ENCODE data around the gene SLAMF8. TPM values are rescaled to one million over a fixed set of nuclear protein-coding genes. Genes with fewer than 3 reads are reported as not detected.

Gene SLAMF8
- total and polyA plus RNA-seq, 4 donors, result 0.28 to 1.6 (median 1.1) TPM

GRCh38 chr1:159817276-159818041 is 9.2 kb upstream of the SLAMF8 start:
- DNase-seq (ENCODE audit: low spot score), result no peak
- Histone ChIP-seq H3K4me1 (ENCODE audit: control insufficient read depth in 4 of 4, insufficient read depth in 4 of 4, low read length in 3 of 4) (no peaks in the 10 kb centered on the region), H3K27ac (ENCODE audit: low read depth in 1 of 2, low read length in 2 of 2) (no peak overlapping the region), H3K4me3 (ENCODE audit: low read depth in 1 of 3, low read length in 3 of 3) (no peak overlapping the region), H3K27me3 (ENCODE audit: control insufficient read depth in 4 of 4, insufficient read depth in 4 of 4, low read length in 3 of 4) (no peaks in the 10 kb centered on the region), H3K9ac (ENCODE audit: low read depth in 1 of 2, low read length in 2 of 2) (no peak overlapping the region), H3K9me3 (ENCODE audit: control insufficient read depth in 4 of 4, low read length in 3 of 4) (no peaks in the 10 kb centered on the region), H3K36me3 (ENCODE audit: control insufficient read depth in 4 of 4, insufficient read depth in 3 of 4, low read depth in 1 of 4, low read length in 3 of 4) (no peaks in the 10 kb centered on the region)
- TF ChIP-seq JUND (IDR thresholded peaks at IDR 0.05) (no peak), RXRA (IDR thresholded peaks at IDR 0.05) (no peak), GABPA (IDR thresholded peaks at IDR 0.05 in 1 of 2, conservative IDR thresholded peaks at IDR 0.05 in 1 of 2) (no peak), TAF1 (conservative IDR thresholded peaks at IDR 0.05) (no peak), RAD21 (IDR thresholded peaks at IDR 0.05) (no peak), FOXA1 (IDR thresholded peaks at IDR 0.05) (no peak), CTCF (IDR thresholded peaks at IDR 0.05; ENCODE audit: low read depth, low read length, missing input control) (no peak)
- TF ChIP-seq, protein P1, sequence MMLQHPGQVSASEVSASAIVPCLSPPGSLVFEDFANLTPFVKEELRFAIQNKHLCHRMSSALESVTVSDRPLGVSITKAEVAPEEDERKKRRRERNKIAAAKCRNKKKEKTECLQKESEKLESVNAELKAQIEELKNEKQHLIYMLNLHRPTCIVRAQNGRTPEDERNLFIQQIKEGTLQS (IDR thresholded peaks at IDR 0.05), result no peak
- WGBS, result 80% methylated on average over 11 of the region's 11 CpGs

DNA sequence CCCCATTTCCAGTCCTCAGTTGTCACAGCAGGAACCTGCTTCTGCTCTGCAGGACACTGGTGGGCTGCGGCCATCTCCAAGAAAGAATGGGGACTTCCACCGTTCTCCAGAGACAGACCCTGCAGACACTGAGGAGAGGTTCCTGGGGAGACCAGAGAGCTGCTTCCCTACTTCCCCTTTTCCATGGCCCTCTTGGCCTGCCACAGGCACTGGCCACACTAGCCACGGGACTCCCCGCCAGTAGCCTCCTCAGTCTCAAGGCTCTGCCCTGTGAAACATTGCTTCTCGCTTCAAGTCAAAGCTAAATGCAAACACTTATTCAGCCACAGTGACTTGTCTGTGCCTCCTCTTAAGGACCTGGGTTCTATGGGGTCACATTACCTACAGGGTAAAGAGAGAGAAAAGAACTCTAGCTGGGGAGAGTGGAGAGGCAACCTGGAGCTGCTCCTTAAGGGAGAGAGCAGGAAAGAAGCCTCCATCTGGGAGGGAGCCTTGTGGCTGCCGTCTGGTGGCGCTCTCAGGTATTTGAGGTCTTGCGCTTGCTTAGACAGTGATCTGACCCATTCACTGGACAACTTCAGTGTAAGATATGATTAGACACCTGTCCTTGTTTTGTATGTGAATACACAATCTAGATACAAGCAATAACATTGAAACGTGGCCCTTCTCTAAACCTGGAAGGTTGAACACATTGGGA is 5.4 kb upstream of the SLAMF8 start:
- no peaks in the 10 kb centered on the region for H3K36me3 ChIP-seq (ENCODE audit: control insufficient read depth in 4 of 4, insufficient read depth in 3 of 4, low read depth in 1 of 4, low read length in 3 of 4)
- no peak for DNase-seq (ENCODE audit: low spot score)
- no peaks in the 10 kb centered on the region for H3K4me1 ChIP-seq (ENCODE audit: control insufficient read depth in 4 of 4, insufficient read depth in 4 of 4, low read length in 3 of 4)
- H3K27ac ChIP-seq (ENCODE audit: low read depth in 1 of 2, low read length in 2 of 2), result no peak overlapping the region
- 74% methylated on average over 9 of the region's 9 CpGs for WGBS
- H3K9me3 ChIP-seq (ENCODE audit: control insufficient read depth in 4 of 4, low read length in 3 of 4), result no peaks in the 10 kb centered on the region
- TF ChIP-seq SP1 (IDR thresholded peaks at IDR 0.05), result no peak
- TF ChIP-seq GABPA (IDR thresholded peaks at IDR 0.05 in 1 of 2, conservative IDR thresholded peaks at IDR 0.05 in 1 of 2), result no peak
- no peak for TF ChIP-seq HNF4A (conservative IDR thresholded peaks at IDR 0.05)
- TF ChIP-seq HNF4G (IDR thresholded peaks at IDR 0.05), result no peak
- TF ChIP-seq YY1 (IDR thresholded peaks at IDR 0.05), result no peak
- TF ChIP-seq RAD21 (IDR thresholded peaks at IDR 0.05), result peak in 1 of 2 donors; percentile 79
- TF ChIP-seq, protein P2, sequence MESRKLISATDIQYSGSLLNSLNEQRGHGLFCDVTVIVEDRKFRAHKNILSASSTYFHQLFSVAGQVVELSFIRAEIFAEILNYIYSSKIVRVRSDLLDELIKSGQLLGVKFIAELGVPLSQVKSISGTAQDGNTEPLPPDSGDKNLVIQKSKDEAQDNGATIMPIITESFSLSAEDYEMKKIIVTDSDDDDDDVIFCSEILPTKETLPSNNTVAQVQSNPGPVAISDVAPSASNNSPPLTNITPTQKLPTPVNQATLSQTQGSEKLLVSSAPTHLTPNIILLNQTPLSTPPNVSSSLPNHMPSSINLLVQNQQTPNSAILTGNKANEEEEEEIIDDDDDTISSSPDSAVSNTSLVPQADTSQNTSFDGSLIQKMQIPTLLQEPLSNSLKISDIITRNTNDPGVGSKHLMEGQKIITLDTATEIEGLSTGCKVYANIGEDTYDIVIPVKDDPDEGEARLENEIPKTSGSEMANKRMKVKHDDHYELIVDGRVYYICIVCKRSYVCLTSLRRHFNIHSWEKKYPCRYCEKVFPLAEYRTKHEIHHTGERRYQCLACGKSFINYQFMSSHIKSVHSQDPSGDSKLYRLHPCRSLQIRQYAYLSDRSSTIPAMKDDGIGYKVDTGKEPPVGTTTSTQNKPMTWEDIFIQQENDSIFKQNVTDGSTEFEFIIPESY (IDR thresholded peaks at IDR 0.05), result no peak
- no peak for TF ChIP-seq RXRA (IDR thresholded peaks at IDR 0.05)
- H3K9ac ChIP-seq (ENCODE audit: low read depth in 1 of 2, low read length in 2 of 2), result no peak overlapping the region
- no peaks in the 10 kb centered on the region for H3K27me3 ChIP-seq (ENCODE audit: control insufficient read depth in 4 of 4, insufficient read depth in 4 of 4, low read length in 3 of 4)
- H3K4me3 ChIP-seq (ENCODE audit: low read depth in 1 of 3, low read length in 3 of 3), result no peak overlapping the region
